Spinal cord (tissue), 10 donors: ENCODE data around the gene CENPP. TPM values are rescaled to one million over a fixed set of nuclear protein-coding genes. Genes with fewer than 3 reads are reported as not detected.

Experiments used
- DNase-seq, 6 donors: peaks; one replicate each; pipeline versions ENCODE4 v3.0.0 to v3.0.0-alpha.2; 2013 to 2015; ENCODE audit warnings: low spot score in 6 of 6, low read depth in 4 of 6
- H3K27ac ChIP-seq: one replicate; pipeline ENCODE4 v1.5.1; 2013; ENCODE audit warnings: low read depth, low read length, control low read depth
- H3K27me3 ChIP-seq: one replicate; pipeline ENCODE4 v1.6.1; 2013; ENCODE audit warnings: low read length; ENCODE audit not compliant: control insufficient read depth, insufficient read depth
- H3K36me3 ChIP-seq: one replicate; pipeline ENCODE4 v1.6.1; 2013; ENCODE audit warnings: low read length; ENCODE audit not compliant: control insufficient read depth, insufficient read depth
- H3K4me1 ChIP-seq: one replicate; pipeline ENCODE4 v1.6.1; 2013; ENCODE audit warnings: low read length; ENCODE audit not compliant: control insufficient read depth, insufficient read depth
- H3K4me3 ChIP-seq: one replicate; pipeline ENCODE4 v1.5.1; 2013; ENCODE audit warnings: low read depth, low read length, control low read depth
- H3K9me3 ChIP-seq: one replicate; pipeline ENCODE4 v1.6.1; 2013; ENCODE audit warnings: low read length; ENCODE audit not compliant: control insufficient read depth, insufficient read depth
- WGBS: methylation state at CpG from one replicate; pipeline ENCODE4 v1.1.5; 2013; ENCODE audit warnings: missing lambda C conversion rate; ENCODE audit not compliant: insufficient coverage; 5-methylcytosine and 5-hydroxymethylcytosine counted together
- polyA plus RNA-seq, 2 donors: library from polyadenylated mRNA; unstranded; fragments of 120-200 nt; gene quantifications; one replicate each; pipeline ENCODE4 v1.2.1, GENCODE V29; 2013; ENCODE audit not compliant: insufficient read length in 2 of 2
- total RNA-seq, 2 donors: library from RNA; depleted of rRNA in 1 of 2; stranded (reverse); fragments of 120-200 nt in 1 of 2; fragments of >200 nt in 1 of 2; gene quantifications; one replicate each; pipeline versions ENCODE4 v1.2.3 to v1.2.4, GENCODE V29; 2013 to 2014
- donor health status: healthy.

The CENPP gene
- total and polyA plus RNA-seq, 4 donors: 5.4 to 15.5 (median 10.2) TPM

DNA sequence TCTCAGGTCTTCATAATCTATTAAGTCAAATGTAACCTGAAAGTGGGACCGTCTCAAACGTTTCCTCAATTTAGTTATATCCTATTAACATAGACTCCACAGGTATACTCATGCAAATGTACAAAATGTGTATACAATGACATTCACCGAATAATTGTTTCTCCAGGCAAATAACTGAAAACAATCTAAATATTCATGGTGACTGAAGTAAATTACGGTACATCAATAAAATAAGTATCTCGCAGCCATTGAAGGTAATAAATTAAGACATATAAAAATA, 32.7 kb upstream of the CENPP start:
- Histone ChIP-seq H3K36me3 (peaks cover 6% of the 10 kb centered on the region), H3K9me3 (no peaks in the 10 kb centered on the region), H3K27me3 (no peaks in the 10 kb centered on the region), H3K27ac (no peak overlapping the region), H3K4me3 (peak overlapping the region; percentile 87), H3K4me1 (peaks cover 14% of the 10 kb centered on the region)
- no CpG with 5 or more reads among the region's 5 CpGs for WGBS
- no peak for DNase-seq

DNA sequence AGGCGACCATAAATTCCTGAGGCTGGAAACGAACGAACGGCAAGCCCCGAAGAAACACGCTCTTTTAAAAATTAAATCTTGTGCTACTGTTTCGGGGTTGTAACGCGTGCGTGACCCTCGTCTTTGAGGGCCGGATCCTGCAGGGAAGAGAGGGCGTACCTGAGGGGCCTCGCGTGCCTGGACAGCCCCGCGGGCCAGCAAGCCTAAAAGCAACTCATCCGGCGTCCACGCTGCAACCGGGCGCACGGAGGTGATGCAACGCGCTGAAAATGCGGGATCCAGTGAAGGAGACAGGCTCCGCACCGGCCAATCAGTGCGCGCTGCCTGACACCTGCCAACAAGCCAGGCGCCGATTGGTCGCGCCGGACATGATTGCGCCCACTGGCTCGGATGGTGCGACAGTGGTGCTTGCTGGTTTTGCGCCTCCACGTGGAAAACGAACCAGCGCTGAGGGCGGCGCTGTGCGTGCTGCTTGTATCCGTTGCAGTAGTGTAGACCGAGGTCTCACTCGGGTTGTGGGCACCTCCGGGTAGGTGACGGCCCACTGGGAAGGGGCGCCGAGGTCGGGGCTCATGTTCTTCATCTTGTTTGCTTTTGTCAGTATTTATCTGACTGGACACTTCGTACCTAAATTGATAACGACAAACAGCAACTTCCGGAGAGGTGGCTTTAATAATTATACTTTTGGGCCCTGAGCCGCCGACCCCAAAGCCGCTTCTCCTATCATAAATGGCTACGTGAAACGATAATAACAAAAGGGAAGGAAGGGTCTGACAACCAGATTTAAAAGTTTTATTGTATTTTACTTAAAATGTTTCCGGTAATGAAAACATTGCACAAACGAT, 32.1 kb upstream of the CENPP start, which contains the start of gene IARS1:
IARS1 (minus strand) TSS at position 246 of the 845 bp plus-strand sequence. CDS start 4,278 bp downstream, outside the sequence.
- peak within 1 kb of the TSS; percentile 87 for H3K4me3 ChIP-seq
- H3K4me1 ChIP-seq: peaks cover 14% of the 10 kb centered on the region
- no peaks in the 10 kb centered on the region for H3K9me3 ChIP-seq
- H3K27me3 ChIP-seq: no peaks in the 10 kb centered on the region
- DNase-seq: peak; percentile 94 to 99 (median 96)
- H3K27ac ChIP-seq: peak within 1 kb of the TSS; percentile 65
- peaks cover 4% of the 10 kb centered on the region for H3K36me3 ChIP-seq
- WGBS: under 1% methylated on average over 54 of the region's 63 CpGs

DNA sequence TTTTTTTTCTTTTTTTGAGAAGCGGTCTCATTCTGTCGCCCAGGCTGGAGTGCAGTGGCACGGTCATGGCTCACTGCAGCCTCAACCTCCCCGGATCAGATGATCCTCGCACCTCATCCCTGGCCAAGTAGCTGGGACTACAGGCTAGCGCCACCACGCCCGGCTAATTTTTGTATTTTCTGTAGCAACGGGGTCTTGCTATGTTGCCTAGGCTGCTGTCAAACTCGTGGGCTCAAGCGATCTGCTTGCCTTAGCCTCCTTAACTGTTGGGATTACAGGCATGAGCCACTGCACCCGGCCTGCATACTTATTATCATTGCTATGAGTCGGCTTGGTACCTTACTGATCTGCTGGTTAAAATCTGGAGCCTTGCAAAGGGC, 31.5 kb upstream of the CENPP start:
- Histone ChIP-seq H3K4me3 (peak overlapping the region; percentile 87), H3K4me1 (peaks cover 14% of the 10 kb centered on the region), H3K27me3 (no peaks in the 10 kb centered on the region), H3K9me3 (no peaks in the 10 kb centered on the region), H3K36me3 (peaks cover 2% of the 10 kb centered on the region), H3K27ac (peak overlapping the region; percentile 65)
- DNase-seq: peak in 1 of 6 donors; percentile 7
- 29% methylated on average over 13 of the region's 13 CpGs for WGBS

DNA sequence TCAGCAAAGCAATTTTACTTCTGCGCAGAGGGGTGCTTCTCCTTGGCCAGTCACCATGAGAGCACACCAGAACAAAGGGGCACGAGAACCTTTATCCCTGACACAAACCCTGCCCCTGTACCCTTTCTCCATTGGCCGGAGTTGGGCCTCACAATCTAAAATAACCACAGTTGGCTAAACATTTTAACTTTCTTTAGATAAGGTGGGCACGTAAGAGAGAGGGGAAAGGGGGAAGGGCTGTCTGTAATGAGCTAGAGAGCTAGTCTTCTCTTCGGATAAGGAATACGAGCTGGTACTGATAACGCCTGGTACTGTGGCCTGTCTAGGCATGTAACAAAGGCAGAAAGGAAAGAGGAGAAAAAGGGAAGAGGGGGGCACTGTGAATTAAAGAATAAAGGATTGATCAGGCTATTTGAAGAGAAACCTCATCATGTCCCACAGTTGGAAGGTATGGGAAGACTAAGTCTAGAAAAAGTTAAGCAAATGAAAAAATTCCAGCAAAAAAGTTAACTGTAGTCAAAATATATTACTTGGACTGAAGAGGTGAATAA, 30.4 kb upstream of the CENPP start:
- WGBS: 86% methylated on average over 6 of the region's 7 CpGs

DNA sequence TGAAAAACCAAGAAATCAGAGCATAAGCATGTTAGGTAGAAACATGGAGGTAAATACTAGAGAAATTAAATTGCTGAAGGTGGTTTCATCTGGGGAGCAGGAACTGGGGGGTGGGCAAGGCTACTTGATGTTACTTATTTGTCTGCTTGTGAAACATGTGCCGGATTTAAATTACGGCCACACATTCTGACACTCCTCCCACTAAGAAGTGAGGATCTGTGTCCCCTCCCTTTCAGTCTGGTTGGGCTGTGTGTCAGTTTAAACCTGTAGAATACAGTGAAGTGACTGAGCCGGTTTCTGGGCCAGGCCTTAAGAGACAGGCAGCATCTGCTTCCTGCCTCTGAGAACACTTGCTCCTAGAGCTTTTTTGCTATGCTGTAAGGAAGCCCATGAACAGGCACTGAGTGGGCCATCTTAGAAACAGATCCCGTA, 29.9 kb upstream of the CENPP start:
- WGBS: 81% methylated on average over 2 of the region's 4 CpGs
- no peak for DNase-seq
- Histone ChIP-seq H3K4me3 (no peak overlapping the region), H3K27ac (no peak overlapping the region), H3K36me3 (peaks cover 5% of the 10 kb centered on the region), H3K9me3 (no peaks in the 10 kb centered on the region), H3K27me3 (no peaks in the 10 kb centered on the region), H3K4me1 (peaks cover 14% of the 10 kb centered on the region)

More for the DNA sequence above, 30.4 kb upstream of the CENPP start:
- H3K4me1 ChIP-seq: peaks cover 14% of the 10 kb centered on the region
- DNase-seq: no peak
- H3K4me3 ChIP-seq: no peak overlapping the region
- H3K36me3 ChIP-seq: peaks cover 5% of the 10 kb centered on the region
- no peaks in the 10 kb centered on the region for H3K9me3 ChIP-seq
- no peak overlapping the region for H3K27ac ChIP-seq
- no peaks in the 10 kb centered on the region for H3K27me3 ChIP-seq

DNA sequence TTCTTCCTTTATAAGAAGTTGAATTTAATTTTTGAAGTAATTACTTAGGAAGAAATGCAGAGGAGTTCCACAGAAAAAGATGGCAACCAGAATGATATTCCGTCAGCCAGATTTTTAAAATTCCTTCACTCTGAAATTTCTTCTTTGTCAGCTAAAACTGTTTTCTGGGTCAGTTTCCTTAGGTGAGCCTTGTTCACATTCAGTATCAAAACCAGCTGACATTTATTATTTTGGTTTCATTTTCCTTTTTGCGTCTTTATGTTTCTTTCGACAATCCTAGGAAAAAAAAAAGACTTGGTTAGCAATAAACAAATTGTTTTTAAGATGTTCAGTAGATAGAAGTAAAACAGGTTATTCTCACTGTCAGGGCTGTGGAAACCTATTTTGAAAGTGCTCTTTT, 28.1 kb upstream of the CENPP start:
- no peak for DNase-seq
- H3K4me1 ChIP-seq: peaks cover 8% of the 10 kb centered on the region
- no peak overlapping the region for H3K27ac ChIP-seq
- no peaks in the 10 kb centered on the region for H3K9me3 ChIP-seq
- peaks cover 9% of the 10 kb centered on the region for H3K36me3 ChIP-seq
- H3K27me3 ChIP-seq: no peaks in the 10 kb centered on the region
- 100% methylated on average over 1 of the region's 3 CpGs for WGBS
- no peak overlapping the region for H3K4me3 ChIP-seq

DNA sequence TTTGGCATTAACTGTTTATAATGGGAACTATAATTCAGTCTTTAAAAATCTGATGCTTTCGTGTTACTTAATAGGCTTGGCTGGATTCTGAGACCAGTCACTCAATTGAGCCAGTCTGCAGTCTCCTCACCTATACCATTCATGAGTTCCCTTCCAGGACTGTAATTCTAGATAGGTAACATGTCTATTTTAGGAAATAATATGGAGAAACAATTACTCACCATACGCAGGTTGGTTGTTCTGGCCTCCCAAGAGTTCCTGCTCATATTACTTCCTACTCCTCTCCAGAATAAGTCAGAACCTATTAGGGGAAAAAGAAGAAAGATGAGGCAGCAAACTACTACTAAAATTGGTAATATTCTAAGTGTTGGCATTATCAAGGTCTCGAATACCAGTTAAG, 27.7 kb upstream of the CENPP start:
- DNase-seq: no peak
- H3K4me3 ChIP-seq: no peak overlapping the region
- no peaks in the 10 kb centered on the region for H3K27me3 ChIP-seq
- no peak overlapping the region for H3K27ac ChIP-seq
- WGBS: no CpG with 5 or more reads among the region's 3 CpGs
- H3K4me1 ChIP-seq: peaks cover 8% of the 10 kb centered on the region
- no peaks in the 10 kb centered on the region for H3K9me3 ChIP-seq
- peaks cover 9% of the 10 kb centered on the region for H3K36me3 ChIP-seq

DNA sequence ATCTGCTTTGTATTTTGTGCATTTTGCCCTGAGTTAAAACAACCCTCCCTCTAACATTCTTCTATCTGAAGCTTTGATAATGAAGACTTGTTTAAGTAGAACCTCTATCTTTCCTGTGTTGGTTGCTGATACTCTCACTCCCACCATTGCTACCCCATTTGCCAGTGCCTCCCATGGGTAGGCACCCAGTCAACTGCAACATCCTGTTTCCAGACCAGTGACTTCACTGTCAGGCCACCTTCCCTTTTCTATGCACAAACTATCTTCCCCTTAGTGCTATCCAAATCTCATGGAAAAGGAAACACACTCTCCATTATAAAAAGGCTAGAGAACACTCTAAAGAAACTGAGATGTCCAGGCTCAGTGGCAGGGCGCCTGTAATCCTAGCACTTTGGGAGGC, 26.6 kb upstream of the CENPP start:
- Histone ChIP-seq H3K36me3 (peaks cover 9% of the 10 kb centered on the region), H3K27me3 (no peaks in the 10 kb centered on the region), H3K9me3 (no peaks in the 10 kb centered on the region), H3K4me3 (no peak overlapping the region), H3K4me1 (peaks cover 5% of the 10 kb centered on the region), H3K27ac (no peak overlapping the region)
- 86% methylated on average over 1 of the region's 1 CpG for WGBS
- DNase-seq: no peak

DNA sequence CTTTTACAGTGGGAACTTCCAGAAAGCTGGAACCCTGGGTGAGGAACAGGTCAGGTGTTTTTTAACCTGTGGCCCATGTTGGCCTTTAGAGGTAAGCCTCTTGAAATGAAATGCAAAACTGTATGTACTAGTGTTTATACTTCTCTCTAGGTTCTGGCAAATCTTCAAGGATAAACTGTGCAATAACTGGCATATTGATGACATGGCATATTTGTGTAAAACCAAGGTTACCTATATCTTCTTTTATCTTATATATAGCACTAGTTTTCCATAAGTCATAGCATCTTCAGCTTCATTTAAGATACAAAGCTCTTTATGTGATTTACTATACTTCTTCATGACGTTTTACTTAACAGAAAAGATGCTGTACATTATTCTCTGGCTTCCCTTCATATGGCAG, 24.8 kb upstream of the CENPP start:
- H3K4me1 ChIP-seq: no peaks in the 10 kb centered on the region
- no CpG with 5 or more reads among the region's 1 CpG for WGBS
- peaks cover 14% of the 10 kb centered on the region for H3K36me3 ChIP-seq

DNA sequence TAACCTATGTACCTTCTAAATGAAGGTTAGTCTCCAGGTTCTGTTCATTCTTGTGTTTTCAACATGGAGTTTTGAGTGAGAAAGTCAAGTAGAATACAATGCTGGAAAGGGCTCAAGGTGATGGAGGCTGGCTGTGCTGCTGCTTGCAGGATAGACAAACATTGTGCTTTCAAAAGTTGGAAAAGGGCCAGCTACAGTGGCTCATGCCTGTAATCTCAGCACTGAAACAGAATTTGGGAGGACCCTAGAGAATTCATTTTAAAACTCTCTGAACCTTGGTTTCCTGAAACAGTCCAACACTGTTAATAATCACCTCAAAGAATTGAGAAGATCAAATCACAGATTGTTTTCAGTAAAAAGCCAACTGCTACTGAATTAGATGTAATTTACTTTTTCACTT, 16.9 kb upstream of the CENPP start:
- Histone ChIP-seq H3K9me3 (no peaks in the 10 kb centered on the region), H3K4me1 (no peaks in the 10 kb centered on the region), H3K27me3 (no peaks in the 10 kb centered on the region), H3K27ac (no peak overlapping the region), H3K36me3 (peaks cover 16% of the 10 kb centered on the region), H3K4me3 (no peak overlapping the region)
- no peak for DNase-seq

More for the DNA sequence above, 24.8 kb upstream of the CENPP start:
- H3K27me3 ChIP-seq: no peaks in the 10 kb centered on the region
- no peaks in the 10 kb centered on the region for H3K9me3 ChIP-seq
- no peak overlapping the region for H3K4me3 ChIP-seq
- no peak overlapping the region for H3K27ac ChIP-seq
- DNase-seq: no peak
